Stimulated activated CD8-positive, alpha-beta memory T cell treated with anti-CD3 and anti-CD28 coated beads, Interleukin-4, amount 100 ng/mL, for 24 hours (primary cell): ENCODE results near the gene UCP3.

Source experiments
- DNase-seq: peaks from one replicate; pipeline ENCODE4 v3.0.0-alpha.2; 2020; ENCODE audit warnings: low read depth

UCP3 gene

DNA sequence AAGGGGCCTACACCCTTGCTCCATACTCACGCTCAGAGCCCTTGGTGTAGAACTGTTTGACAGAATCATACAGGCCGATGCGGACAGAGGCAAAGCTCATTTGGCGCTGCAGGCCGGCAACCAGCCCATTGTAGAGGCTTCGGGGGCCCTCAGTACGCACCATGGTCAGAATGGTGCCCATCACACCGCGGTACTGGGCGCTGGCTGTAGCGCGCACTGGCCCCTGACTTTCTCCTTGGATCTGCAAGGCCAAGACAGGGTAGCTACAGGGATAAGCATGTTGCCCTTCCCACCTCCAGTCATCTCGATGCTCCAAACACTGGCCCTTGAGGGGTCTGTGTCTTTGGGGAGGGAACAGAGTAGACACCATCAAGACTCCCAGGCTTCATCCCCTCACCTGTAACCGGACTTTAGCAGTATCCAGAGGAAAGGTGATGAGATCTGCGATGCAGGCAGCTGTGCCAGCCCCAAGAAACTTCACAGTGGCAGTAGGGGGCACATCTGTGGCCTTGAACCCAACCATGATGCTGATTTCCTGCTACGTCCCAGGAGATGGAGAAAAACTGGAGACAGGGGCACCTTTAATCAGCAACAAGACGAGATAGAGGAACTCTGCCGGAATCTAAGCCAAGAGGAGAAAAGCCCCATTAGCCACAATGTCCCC lies 30.9 kb downstream of the UCP3 start:
- DNase-seq, result no peak

DNA sequence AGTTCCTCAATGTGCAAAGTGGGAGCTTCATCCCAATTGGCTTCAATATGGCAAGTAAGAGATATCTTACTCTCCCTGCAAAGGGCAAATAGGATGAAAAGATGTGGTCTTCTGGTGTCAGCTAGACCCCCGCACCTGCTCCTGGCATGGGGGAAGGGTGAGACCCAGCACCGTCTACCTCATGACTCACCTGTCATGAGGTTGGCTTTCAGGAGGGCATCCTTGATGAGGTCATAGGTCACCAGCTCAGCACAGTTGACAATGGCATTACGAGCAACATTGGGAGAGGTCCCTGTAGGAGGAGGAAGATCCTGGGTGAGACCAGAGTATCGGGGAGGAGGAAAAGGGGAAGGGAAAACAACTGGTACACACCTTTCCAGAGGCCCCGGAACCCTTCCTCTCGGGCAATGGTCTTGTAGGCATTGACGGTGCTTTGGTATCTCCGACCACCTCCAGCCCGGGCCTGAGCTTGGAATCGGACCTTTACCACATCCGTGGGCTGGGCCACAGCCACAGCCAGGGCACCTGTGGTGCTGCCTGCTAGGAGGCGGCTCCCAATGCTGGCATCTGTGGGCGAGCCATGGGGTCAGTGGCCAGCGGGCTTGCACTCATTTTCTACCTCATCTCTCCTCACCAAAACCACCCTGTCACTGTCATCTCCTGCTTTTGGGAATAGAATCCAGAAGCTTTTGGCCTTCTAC lies 32.3 kb downstream of the UCP3 start:
- DNase-seq, result no peak

- DNase-seq, result no peak
Measured at GRCh38 chr11:73975479-73975757, 33.5 kb downstream of the UCP3 start.

GRCh38 chr11:73974604-73975478 lies 34.0 kb downstream of the UCP3 start:
- DNase-seq, result no peak

DNA sequence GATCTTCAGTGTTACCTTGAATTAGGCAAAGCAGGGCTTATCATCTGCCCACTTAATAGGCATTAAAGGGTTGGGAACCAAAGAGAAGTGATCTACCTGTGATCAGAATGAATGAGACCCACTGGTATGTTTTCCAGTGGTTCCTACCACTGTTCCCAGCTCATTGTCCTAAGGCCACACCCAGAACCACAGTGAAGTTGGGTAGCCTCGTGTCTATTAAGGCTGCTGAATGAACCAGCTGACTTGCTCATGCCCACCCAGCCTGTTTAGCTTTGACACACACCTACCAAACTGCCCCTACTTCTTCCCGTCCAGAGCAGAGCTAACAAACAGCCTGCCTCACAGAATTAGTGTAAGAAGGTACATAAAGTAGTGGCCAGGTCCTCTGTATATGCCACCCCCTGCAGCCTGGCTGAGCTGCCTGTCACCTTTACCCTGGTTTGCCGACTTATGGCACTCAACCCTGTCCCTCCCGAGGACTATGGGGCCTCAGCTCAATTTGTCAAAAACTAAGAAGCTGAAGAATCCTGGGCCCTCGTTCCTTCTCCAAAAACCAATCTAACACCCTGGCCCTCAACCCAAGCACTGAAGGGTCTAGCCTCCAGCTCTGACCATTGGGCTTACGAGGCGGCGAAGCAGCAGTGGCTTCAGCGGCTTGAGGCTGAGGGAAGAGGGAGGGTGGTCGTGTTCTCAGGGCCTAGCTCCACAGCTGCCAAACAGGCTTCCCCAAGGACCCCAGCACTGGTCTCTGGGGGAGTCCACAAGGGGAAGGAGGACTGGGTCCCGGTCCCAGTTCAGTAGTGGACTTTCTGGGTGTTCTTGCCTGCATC lies 36.0 kb downstream of the UCP3 start:
- no peak for DNase-seq

DNA sequence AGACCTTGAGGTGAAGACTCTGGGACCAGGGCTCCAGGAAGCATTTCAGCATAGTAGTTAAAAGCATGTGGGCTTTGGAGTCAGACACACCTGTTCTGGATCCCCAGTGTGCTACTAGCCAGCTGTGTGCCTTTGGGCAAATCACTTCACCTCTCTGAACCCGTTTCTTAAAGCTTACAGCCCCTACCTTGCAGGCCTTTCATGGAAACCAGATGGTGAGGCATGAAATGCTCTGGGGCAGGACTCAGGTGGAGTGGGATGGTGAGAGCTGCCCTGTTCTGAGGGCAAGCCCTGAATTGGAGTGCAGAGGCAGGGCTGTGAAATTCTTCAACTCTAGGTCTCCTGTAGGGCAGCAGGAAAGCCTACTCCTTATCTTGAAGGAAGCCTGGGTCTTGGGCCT lies 36.7 kb downstream of the UCP3 start:
- no peak for DNase-seq

DNA sequence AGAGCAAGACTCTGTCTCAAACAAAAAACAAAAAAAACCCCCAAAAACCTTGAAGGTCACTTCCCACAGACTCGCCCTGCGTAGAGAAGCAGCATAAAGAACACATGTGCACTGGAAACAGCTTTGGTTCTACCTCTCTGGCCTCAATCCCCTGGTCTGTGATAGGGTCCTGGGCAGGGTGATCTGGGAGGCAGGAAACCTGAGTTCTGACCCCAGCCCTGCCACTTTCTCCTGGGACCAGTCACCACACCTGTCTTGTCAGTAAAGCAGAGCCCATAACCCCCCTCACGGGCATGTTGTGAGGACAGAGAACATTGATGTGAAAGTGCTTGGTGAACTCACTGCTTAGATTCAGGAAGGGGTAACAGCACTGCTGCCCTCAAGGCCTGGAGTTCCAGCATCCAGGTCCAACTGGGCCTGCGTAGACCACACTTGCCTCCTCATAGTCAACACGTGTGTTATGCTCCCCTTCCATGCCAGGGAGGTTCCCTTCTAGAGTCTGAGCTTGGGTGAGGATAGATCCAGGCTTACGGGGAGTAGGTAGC lies 37.6 kb downstream of the UCP3 start:
- no peak for DNase-seq

GRCh38 chr11:73969991-73970800 lies 38.7 kb downstream of the UCP3 start:
- no peak for DNase-seq

DNA sequence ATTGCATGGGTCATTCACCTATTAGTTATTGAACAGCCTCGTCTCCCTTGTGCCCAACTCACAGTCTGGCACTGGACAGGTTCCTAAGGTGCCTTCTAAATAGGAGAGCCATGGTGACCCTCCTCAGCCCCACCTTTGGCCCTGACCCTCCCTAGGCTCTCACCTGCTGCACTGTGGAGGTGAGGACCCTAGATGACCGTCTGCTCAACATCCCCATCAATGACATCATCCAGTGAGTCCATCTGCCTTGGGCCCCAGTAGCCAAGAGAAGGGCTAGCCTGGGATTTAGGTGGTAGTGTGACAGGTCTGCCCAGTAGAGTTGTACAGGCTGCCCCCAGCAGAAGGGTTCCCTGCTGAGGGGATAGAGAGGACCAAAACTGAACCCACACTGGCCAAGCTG lies 39.8 kb downstream of the UCP3 start:
- no peak for DNase-seq

- no peak for DNase-seq
Measured at GRCh38 chr11:73968356-73968966, 40.4 kb downstream of the UCP3 start.

DNA sequence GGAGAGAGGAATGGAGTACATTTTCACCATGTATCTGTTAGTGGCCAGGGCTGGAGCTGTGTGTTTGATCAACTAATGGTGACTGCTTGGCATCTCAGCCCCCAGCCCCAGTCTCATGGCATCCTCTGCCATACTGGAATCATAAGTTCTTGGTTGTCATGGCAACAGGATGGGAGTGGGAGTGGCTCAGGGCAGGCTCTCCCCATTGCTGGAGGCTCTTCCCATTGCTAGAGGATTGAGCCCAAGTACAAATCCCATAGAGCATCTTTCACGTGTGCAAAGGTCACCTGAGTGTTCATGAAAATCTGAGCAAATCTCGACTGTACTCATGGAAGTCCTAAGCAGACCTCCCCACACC lies 43.1 kb downstream of the UCP3 start:
- DNase-seq, result no peak

DNA sequence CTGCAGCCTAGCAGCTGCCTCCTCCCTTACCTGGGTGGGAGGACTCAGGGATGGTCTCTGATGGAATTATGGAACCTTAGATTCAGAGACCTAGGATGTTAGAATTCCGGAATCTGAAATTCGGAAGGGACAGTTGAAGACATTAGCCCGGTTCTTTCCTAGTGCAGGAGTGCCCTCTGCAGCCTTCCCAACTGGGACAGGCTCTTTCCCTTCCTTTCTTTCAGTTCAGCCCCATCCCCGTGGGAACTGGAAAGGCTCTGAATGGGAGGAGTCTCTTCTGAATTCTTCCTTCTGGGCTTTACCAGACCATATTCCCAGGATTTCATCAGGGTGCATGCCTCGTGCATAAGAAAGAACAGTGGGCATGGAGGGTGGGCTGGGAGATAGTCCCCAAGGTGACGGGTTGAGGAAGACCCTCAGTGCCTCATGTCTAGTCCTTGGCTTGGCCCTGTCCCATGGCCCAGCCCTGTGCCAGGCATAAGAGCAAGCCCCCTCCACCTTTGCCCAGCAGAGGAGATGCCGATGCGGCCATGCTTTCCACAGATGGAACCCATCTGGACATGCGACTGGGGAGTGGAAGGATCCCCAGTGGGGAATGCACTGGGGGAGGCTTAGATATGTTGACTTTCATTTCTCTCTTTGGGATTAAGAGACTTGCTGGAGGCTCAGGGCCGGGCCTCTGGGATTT lies 43.7 kb downstream of the UCP3 start:
- no peak for DNase-seq

GRCh38 chr11:73963861-73964260 lies 45.0 kb downstream of the UCP3 start:
- no peak for DNase-seq

DNA sequence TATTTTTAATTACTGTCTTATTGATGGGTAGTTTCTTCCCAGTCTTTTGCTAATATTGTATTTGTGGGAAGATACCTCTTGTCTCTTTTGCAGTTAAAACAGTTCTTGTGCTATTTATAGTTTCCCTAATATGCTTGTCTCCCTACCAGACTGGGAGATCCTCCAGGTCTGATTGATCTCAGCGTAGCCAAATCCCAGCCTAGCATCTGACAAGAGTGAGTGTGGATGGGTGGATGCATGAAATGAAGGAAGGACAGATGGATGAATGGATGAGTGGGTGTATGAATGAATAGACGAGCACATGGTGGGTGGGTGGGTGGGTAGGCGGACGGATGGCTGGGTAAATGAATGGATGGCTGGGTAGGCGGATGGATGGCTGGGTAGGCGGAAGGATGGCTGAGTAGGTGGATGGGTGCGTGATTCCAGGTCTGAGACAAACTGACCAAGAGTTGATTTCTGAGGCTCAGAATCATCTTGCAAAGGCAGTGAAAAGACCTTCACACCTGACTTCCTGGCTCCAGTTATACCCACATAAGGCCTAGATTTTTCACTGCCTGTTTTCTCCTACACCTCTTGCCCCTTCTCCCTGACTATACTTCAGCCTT lies 46.7 kb downstream of the UCP3 start:
- DNase-seq, result no peak

- no peak for DNase-seq
Measured at GRCh38 chr11:73961321-73961720, 47.6 kb downstream of the UCP3 start.

GRCh38 chr11:73958521-73959141 lies 50.3 kb downstream of the UCP3 start:
- no peak for DNase-seq

DNA sequence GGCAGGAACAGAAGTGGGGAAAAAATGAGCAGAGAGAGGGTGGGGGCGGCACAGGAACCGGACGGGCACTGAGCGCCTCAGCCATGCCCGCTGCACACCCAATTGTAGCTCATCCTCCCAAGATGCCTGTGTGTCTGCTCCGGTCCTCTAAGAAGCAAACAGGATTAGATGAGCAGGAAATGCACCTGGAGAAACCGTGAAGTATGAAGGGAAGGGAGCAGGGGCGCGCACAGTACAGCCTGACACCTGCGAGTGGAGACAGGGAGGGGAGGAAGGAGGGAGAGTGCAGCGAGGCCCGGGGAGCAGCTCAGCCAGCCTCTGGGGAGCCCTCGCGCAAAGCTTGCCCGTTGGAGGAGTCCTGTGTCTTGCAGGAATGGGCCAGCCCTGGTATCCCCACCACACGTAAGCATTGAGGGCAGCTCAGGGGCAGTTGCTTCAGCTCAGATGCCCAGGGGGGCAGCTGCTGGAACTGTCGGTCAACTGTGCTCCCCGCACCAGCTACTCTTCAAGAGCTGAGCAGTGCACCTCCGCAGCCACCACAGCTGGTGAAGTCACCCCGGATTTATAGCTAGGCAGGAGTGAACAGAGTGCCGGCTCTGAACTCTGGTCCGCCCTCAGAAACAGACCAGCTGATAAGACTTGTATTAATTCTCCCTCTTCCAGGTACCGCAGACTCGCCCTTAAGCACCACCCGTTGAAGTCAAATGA lies 51.1 kb downstream of the UCP3 start:
- no peak for DNase-seq

GRCh38 chr11:73956876-73957653 lies 51.8 kb downstream of the UCP3 start:
- no peak for DNase-seq
